H9 (cell line): ENCODE results near the gene MAP7. TPM values are rescaled to one million over a fixed set of nuclear protein-coding genes. Genes with fewer than 3 reads are reported as not detected.

Experiments
- DNase-seq: peaks from one replicate; pipeline ENCODE4 v3.0.0-alpha.2; 2017
- H2AFZ ChIP-seq: one replicate; pipeline ENCODE4 v1.6.1; 2013; ENCODE audit warnings: mild to moderate bottlenecking, low read length, control low read depth, moderate library complexity
- H2AK5ac ChIP-seq: 2 replicates; pipeline ENCODE4 v1.6.1; 2013; ENCODE audit warnings: low read length, control low read depth, mixed read lengths; ENCODE audit not compliant: insufficient read length
- H2BK120ac ChIP-seq: one replicate; pipeline ENCODE4 v1.6.1; 2013; ENCODE audit warnings: low read depth, mild to moderate bottlenecking, low read length, control low read depth, inconsistent platforms; ENCODE audit not compliant: poor library complexity, severe bottlenecking
- H2BK12ac ChIP-seq: 2 replicates; pipeline ENCODE4 v1.6.1; 2013; ENCODE audit warnings: low read length, control low read depth, mixed read lengths, low read depth; ENCODE audit not compliant: insufficient read length
- H2BK15ac ChIP-seq: 2 replicates; pipeline ENCODE4 v1.6.1; 2013; ENCODE audit warnings: low read depth, low read length, control low read depth
- H2BK20ac ChIP-seq: one replicate; pipeline ENCODE4 v1.6.1; 2013; ENCODE audit warnings: low read depth, mild to moderate bottlenecking, low read length, control low read depth, inconsistent platforms; ENCODE audit not compliant: poor library complexity, severe bottlenecking
- H2BK5ac ChIP-seq: 2 replicates; pipeline ENCODE4 v1.6.1; 2013; ENCODE audit warnings: low read length, control low read depth, mixed read lengths; ENCODE audit not compliant: insufficient read length
- H3K14ac ChIP-seq: 2 replicates; pipeline ENCODE4 v1.6.1; 2013; ENCODE audit warnings: low read length, control low read depth; ENCODE audit not compliant: insufficient read depth
- H3K18ac ChIP-seq: 2 replicates; pipeline ENCODE4 v1.6.1; 2013; ENCODE audit warnings: low read depth, mild to moderate bottlenecking, mixed read lengths, low read length, control low read depth; ENCODE audit not compliant: insufficient read length
- H3K23ac ChIP-seq: 2 replicates; pipeline ENCODE4 v1.6.1; 2013; ENCODE audit warnings: low read length, control low read depth, mixed read lengths, low read depth; ENCODE audit not compliant: insufficient read length
- H3K23me2 ChIP-seq: 2 replicates; pipeline ENCODE4 v1.6.1; 2013; ENCODE audit warnings: low read depth, mild to moderate bottlenecking, mixed read lengths, low read length, control low read depth; ENCODE audit not compliant: insufficient read length, poor library complexity, severe bottlenecking
- H3K27ac ChIP-seq: 2 replicates; pipeline ENCODE4 v1.5.1; 2013; ENCODE audit warnings: low read length, control low read depth, mixed read lengths, low read depth; ENCODE audit not compliant: insufficient read length
- H3K27me3 ChIP-seq: 2 replicates; pipeline ENCODE4 v1.6.1; 2013; ENCODE audit warnings: low read length, control low read depth, inconsistent platforms; ENCODE audit not compliant: insufficient read depth
- H3K4ac ChIP-seq: 2 replicates; pipeline ENCODE4 v1.6.1; 2013; ENCODE audit warnings: low read depth, mild to moderate bottlenecking, control low read depth, inconsistent platforms, low read length, moderate library complexity
- H3K4me1 ChIP-seq: 2 replicates; pipeline ENCODE4 v1.6.1; 2013; ENCODE audit warnings: low read length, control low read depth, inconsistent platforms; ENCODE audit not compliant: insufficient read depth
- H3K4me2 ChIP-seq: 2 replicates; pipeline ENCODE4 v1.6.1; 2013; ENCODE audit warnings: low read length, control low read depth, mixed read lengths; ENCODE audit not compliant: insufficient read length, insufficient read depth
- H3K56ac ChIP-seq: 2 replicates; pipeline ENCODE4 v1.6.1; 2013; ENCODE audit warnings: low read depth, mild to moderate bottlenecking, mixed read lengths, low read length, control low read depth; ENCODE audit not compliant: insufficient read length
- H3K79me1 ChIP-seq: 2 replicates; pipeline ENCODE4 v1.6.1; 2013; ENCODE audit warnings: low read depth, mild to moderate bottlenecking, moderate library complexity, low read length, control low read depth, inconsistent platforms; ENCODE audit not compliant: insufficient read depth, poor library complexity, severe bottlenecking
- H3K79me2 ChIP-seq: 2 replicates; pipeline ENCODE4 v1.6.1; 2013; ENCODE audit warnings: low read length, control low read depth, inconsistent platforms; ENCODE audit not compliant: insufficient read depth
- H3K9ac ChIP-seq: 2 replicates; pipeline ENCODE4 v1.6.1; 2013; ENCODE audit warnings: low read length, control low read depth, mixed read lengths; ENCODE audit not compliant: insufficient read length; ENCODE audit errors: extremely low read depth
- H3K9me3 ChIP-seq: one replicate; pipeline ENCODE4 v1.6.1; 2013; ENCODE audit warnings: low read depth, low read length, inconsistent platforms; ENCODE audit not compliant: control insufficient read depth
- H3T11ph ChIP-seq: one replicate; pipeline ENCODE4 v1.6.1; 2013; ENCODE audit warnings: mild to moderate bottlenecking, low read length, control low read depth, inconsistent platforms
- H4K20me1 ChIP-seq: one replicate; pipeline ENCODE4 v1.6.1; 2013; ENCODE audit not compliant: control insufficient read depth, insufficient read length, insufficient read depth
- H4K5ac ChIP-seq: 2 replicates; pipeline ENCODE4 v1.6.1; 2013; ENCODE audit warnings: low read depth, mild to moderate bottlenecking, mixed read lengths, low read length, control low read depth; ENCODE audit not compliant: insufficient read length
- H4K8ac ChIP-seq: replicated peaks from 2 replicates; pipeline ENCODE4 v1.6.1; 2013; ENCODE audit warnings: low read length, control low read depth, mixed read lengths, low read depth; ENCODE audit not compliant: insufficient read length
- H4K91ac ChIP-seq: 2 replicates; pipeline ENCODE4 v1.6.1; 2013; ENCODE audit warnings: low read depth, mild to moderate bottlenecking, moderate library complexity, mixed read lengths, low read length, control low read depth; ENCODE audit not compliant: insufficient read length
- H3K27ac Mint-ChIP-seq, 3 experiments: 2 replicates in 2 of 3; 3 replicates in 1 of 3; pipeline ENCODE4 v1.8.0; 2020 to 2021; ENCODE audit warnings: mixed read lengths in 3 of 3, mild to moderate bottlenecking in 1 of 3, moderate library complexity in 1 of 3
- H3K27me3 Mint-ChIP-seq: 2 replicates; pipeline ENCODE4 v1.8.0; 2021; ENCODE audit warnings: low read depth, mild to moderate bottlenecking, moderate library complexity, mixed read lengths
- H3K36me3 Mint-ChIP-seq, 3 experiments: 2 replicates in 2 of 3; 3 replicates in 1 of 3; pipeline ENCODE4 v1.8.0; 2020 to 2021; ENCODE audit warnings: low read depth in 3 of 3, mixed read lengths in 3 of 3; ENCODE audit not compliant: insufficient read depth in 1 of 3
- H3K4me1 Mint-ChIP-seq, 2 experiments: 2 replicates each; pipeline ENCODE4 v1.8.0; 2020; ENCODE audit warnings: mixed read lengths in 2 of 2
- H3K4me3 Mint-ChIP-seq, 2 experiments: 2 replicates in 1 of 2; 3 replicates in 1 of 2; pipeline ENCODE4 v1.8.0; 2020 to 2021; ENCODE audit warnings: mild to moderate bottlenecking in 2 of 2, mixed read lengths in 2 of 2, moderate library complexity in 1 of 2
- H3K9me3 Mint-ChIP-seq, 2 experiments: 2 replicates in 1 of 2; 3 replicates in 1 of 2; pipeline ENCODE4 v1.8.0; 2020; ENCODE audit warnings: mild to moderate bottlenecking in 2 of 2, mixed read lengths in 2 of 2, moderate library complexity in 1 of 2
- WGBS: extraction: QIAGEN DNeasy Blood & Tissue Kit; methylation state at CpG from one replicate; pipeline ENCODE4 v1.1.7; 2013; ENCODE audit warnings: missing lambda C conversion rate, low lambda C conversion rate, mixed read lengths; ENCODE audit not compliant: insufficient read length; ENCODE audit errors: extremely low coverage; 5-methylcytosine and 5-hydroxymethylcytosine counted together
- total RNA-seq: library from RNA; stranded (reverse); gene quantifications from 2 replicates; pipeline ENCODE4 v1.2.1, GENCODE V29; 2021
- TF ChIP-seq, protein P1 (sequence below): fragments of 200-600 bp; sonication (generic); conservative IDR thresholded peaks from 3 replicates; pipeline ENCODE4 v1.8.0; 2021; ENCODE audit warnings: antibody characterized with exemption, mild to moderate bottlenecking

Gene MAP7
- total RNA-seq, 1 experiment from 2014 or later, result 51.1 TPM

DNA sequence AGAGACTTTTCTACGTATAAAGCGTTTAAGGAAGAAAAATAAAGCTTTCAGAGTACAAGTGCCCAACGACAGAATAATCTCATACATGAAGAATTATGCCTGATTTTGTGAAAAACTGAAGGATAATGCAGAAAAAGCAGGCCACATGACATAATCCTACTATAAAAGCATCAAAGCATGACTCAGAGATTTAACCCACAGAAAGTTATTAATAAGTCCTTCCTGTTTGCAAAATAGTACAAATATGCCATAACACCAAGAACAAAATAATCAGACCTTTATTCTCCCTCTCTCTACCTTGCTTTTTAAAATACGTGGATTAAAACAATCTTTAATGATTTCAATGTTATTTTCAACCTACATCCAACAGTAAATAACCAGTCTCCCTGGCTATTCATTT, 142.0 kb downstream of the MAP7 start:
- Mint-ChIP-seq H3K4me3 (no peak overlapping the region), H3K27me3 (no peaks in the 10 kb centered on the region), H3K36me3 (peaks cover 2 to 12% (median 11%) of the 10 kb centered on the region in 3 experiments; a peak in 5 of 7 replicates), H3K4me1 (peaks cover 7 to 12% of the 10 kb centered on the region in 2 experiments), H3K9me3 (no peaks in the 10 kb centered on the region), H3K27ac (0 out of 7 replicates have a peak overlapping the region, but pooled peaks of 1 of the 3 experiments have one; percentile 44)
- no peak overlapping the region for H3K4ac ChIP-seq
- no peak overlapping the region for H4K91ac ChIP-seq
- TF ChIP-seq, protein P1, sequence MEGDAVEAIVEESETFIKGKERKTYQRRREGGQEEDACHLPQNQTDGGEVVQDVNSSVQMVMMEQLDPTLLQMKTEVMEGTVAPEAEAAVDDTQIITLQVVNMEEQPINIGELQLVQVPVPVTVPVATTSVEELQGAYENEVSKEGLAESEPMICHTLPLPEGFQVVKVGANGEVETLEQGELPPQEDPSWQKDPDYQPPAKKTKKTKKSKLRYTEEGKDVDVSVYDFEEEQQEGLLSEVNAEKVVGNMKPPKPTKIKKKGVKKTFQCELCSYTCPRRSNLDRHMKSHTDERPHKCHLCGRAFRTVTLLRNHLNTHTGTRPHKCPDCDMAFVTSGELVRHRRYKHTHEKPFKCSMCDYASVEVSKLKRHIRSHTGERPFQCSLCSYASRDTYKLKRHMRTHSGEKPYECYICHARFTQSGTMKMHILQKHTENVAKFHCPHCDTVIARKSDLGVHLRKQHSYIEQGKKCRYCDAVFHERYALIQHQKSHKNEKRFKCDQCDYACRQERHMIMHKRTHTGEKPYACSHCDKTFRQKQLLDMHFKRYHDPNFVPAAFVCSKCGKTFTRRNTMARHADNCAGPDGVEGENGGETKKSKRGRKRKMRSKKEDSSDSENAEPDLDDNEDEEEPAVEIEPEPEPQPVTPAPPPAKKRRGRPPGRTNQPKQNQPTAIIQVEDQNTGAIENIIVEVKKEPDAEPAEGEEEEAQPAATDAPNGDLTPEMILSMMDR, result no peak
- no peaks in the 10 kb centered on the region for H3K23me2 ChIP-seq
- no peak overlapping the region for H3K56ac ChIP-seq
- H2BK15ac ChIP-seq, result no peak overlapping the region
- no peak overlapping the region for H2BK12ac ChIP-seq
- H3T11ph ChIP-seq, result no peak overlapping the region
- WGBS, result no CpG with 5 or more reads among the region's 4 CpGs
- H3K79me2 ChIP-seq, result no peaks in the 10 kb centered on the region
- no peak overlapping the region for H2BK5ac ChIP-seq
- no peaks in the 10 kb centered on the region for H3K4me1 ChIP-seq
- H3K9ac ChIP-seq, result no peak overlapping the region
- H3K9me3 ChIP-seq, result no peaks in the 10 kb centered on the region
- no peak for DNase-seq
- no peak overlapping the region for H3K14ac ChIP-seq
- H2BK20ac ChIP-seq, result no peak overlapping the region
- H4K20me1 ChIP-seq, result no peaks in the 10 kb centered on the region
- no peak overlapping the region for H2AK5ac ChIP-seq
- H3K79me1 ChIP-seq, result no peaks in the 10 kb centered on the region
- no peak overlapping the region for H3K4me2 ChIP-seq
- no peak overlapping the region for H3K27ac ChIP-seq
- no peak overlapping the region for H3K23ac ChIP-seq
- no peak overlapping the region for H3K18ac ChIP-seq
- H4K8ac ChIP-seq, result no peak overlapping the region
- no peak overlapping the region for H4K5ac ChIP-seq
- no peaks in the 10 kb centered on the region for H3K27me3 ChIP-seq
- H2AFZ ChIP-seq, result no peak overlapping the region
- no peak overlapping the region for H2BK120ac ChIP-seq
